GM12878 (cell line): ENCODE measurements around the gene IL27RA. TPM values are rescaled to one million over a fixed set of nuclear protein-coding genes. Genes with fewer than 3 reads are reported as not detected.

Source experiments
- ATAC-seq: fragments of 200-7000 bp; cut with Tn5 transposase; 3 replicates; pipeline ENCODE4 v1.9.1; 2020; ENCODE audit warnings: mild to moderate bottlenecking, moderate library complexity
- BruUV-seq: library from RNA; stranded (reverse); fragments of 400-500 nt; replicated peaks from 2 replicates; lab custom pipeline; 2021; lab: Mats Ljungman, UMichigan
- CTCF ChIA-PET: fragments of 300-600 bp; sonication (Branson Sonifier 250); formaldehyde crosslinking; extraction: SDS; loops from one replicate; lab custom pipeline; 2021; ENCODE audit warnings: inconsistent platforms; lab: Yijun Ruan, JAX
- POLR2A ChIA-PET: fragments of 350-600 bp; formaldehyde crosslinking; extraction: SDS; loops from one replicate; lab custom pipeline; 2021; ENCODE audit warnings: inconsistent platforms; lab: Charles Lee
- RAD21 ChIA-PET: fragments of 300-600 bp; sonication (Branson Sonifier 250); formaldehyde crosslinking; loops from one replicate; lab custom pipeline; 2023; ENCODE audit warnings: antibody characterized with exemption; ENCODE audit not compliant: unreplicated experiment; lab: Charles Lee
- SMC1A ChIA-PET: fragments of 300-600 bp; sonication (Branson Sonifier 250); formaldehyde crosslinking; loops from one replicate; lab custom pipeline; 2023; ENCODE audit not compliant: unreplicated experiment, uncharacterized antibody; lab: Charles Lee
- DNase-seq: peaks from one replicate; pipeline ENCODE4 v3.0.0-alpha.2; 2011; ENCODE audit warnings: low read depth, low spot score
- FAIRE-seq: peaks from 3 replicates; lab custom pipeline; 2011; peaks lifted over from hg19 to GRCh38; lab: Jason Lieb, UNC
- H2AFZ ChIP-seq: 2 replicates; pipeline ENCODE4 v1.6.0; 2011; ENCODE audit warnings: low read depth, low read length, control low read depth; ENCODE audit not compliant: control insufficient read depth
- H3K27ac ChIP-seq: 2 replicates; pipeline ENCODE4 v1.5.1; 2011; ENCODE audit warnings: control low read depth; ENCODE audit not compliant: control insufficient read depth, insufficient read depth
- H3K27me3 ChIP-seq, 2 experiments: replicated peaks in 1 of 2; 2 replicates each; pipeline versions ENCODE4 v1.6.0 to v1.6.1; 2011; ENCODE audit warnings: low read length in 1 of 2; ENCODE audit not compliant: control insufficient read depth in 2 of 2, insufficient read depth in 2 of 2
- H3K36me3 ChIP-seq, 2 experiments: 2 replicates each; pipeline ENCODE4 v1.5.1; 2011; ENCODE audit warnings: low read length in 1 of 2; ENCODE audit not compliant: control insufficient read depth in 2 of 2, insufficient read depth in 2 of 2
- H3K4me1 ChIP-seq: 2 replicates; pipeline ENCODE4 v1.6.1; 2011; ENCODE audit warnings: mild to moderate bottlenecking, low read length, moderate library complexity, mixed read lengths; ENCODE audit not compliant: control insufficient read depth, insufficient read depth
- H3K4me2 ChIP-seq: 2 replicates; pipeline ENCODE4 v1.6.0; 2011; ENCODE audit warnings: control low read depth; ENCODE audit not compliant: control insufficient read depth, insufficient read depth
- H3K4me3 ChIP-seq: fragments of 200-600 bp; sonication (generic); 2 replicates; pipeline ENCODE4 v1.5.1; 2016
- H3K79me2 ChIP-seq: 2 replicates; pipeline ENCODE4 v1.6.0; 2011; ENCODE audit warnings: low read length; ENCODE audit not compliant: control insufficient read depth, insufficient read depth
- H3K9ac ChIP-seq: 2 replicates; pipeline ENCODE4 v1.8.0; 2011; ENCODE audit warnings: low read length, control low read depth, mixed read lengths; ENCODE audit not compliant: control insufficient read depth, insufficient read depth
- H3K9me3 ChIP-seq: replicated peaks from 3 replicates; pipeline ENCODE4 v1.5.1; 2011; ENCODE audit warnings: mild to moderate bottlenecking, low read length; ENCODE audit not compliant: control insufficient read depth, insufficient read depth
- H4K20me1 ChIP-seq: 2 replicates; pipeline ENCODE4 v1.6.0; 2011; ENCODE audit not compliant: control insufficient read depth, insufficient read depth
- BACH1 ChIP-seq: fragments of 450-650 bp; IDR thresholded peaks from 2 replicates; pipeline ENCODE4 v1.6.1; 2017; ENCODE audit warnings: mild to moderate bottlenecking, borderline replicate concordance
- CREB1 ChIP-seq: IDR thresholded peaks from 2 replicates; pipeline ENCODE4 v1.6.1; 2012; ENCODE audit warnings: low read depth, mild to moderate bottlenecking, inconsistent platforms
- HDGF ChIP-seq: fragments of 450-650 bp; IDR thresholded peaks from 2 replicates; pipeline ENCODE4 v1.6.1; 2016; ENCODE audit warnings: antibody characterized with exemption
- MYB ChIP-seq: fragments of 150-350 bp; IDR thresholded peaks from 2 replicates; pipeline ENCODE4 v1.6.1; 2014; ENCODE audit warnings: mild to moderate bottlenecking, low read depth, low read length, borderline replicate concordance
- NFIC ChIP-seq: IDR thresholded peaks from 2 replicates; pipeline ENCODE4 v1.6.1; 2012; ENCODE audit warnings: low read depth, mild to moderate bottlenecking, inconsistent platforms, low read length, moderate library complexity
- NFYA ChIP-seq: IDR thresholded peaks from 2 replicates; pipeline ENCODE4 v1.6.1; 2011; ENCODE audit warnings: low read depth, mild to moderate bottlenecking, low read length, improper control_type of control experiment, borderline replicate concordance
- POLR2A ChIP-seq: IDR thresholded peaks from 2 replicates; pipeline ENCODE4 v1.6.1; 2011; ENCODE audit warnings: low read depth, mild to moderate bottlenecking, low read length
- SMARCA5 ChIP-seq: fragments of 450-650 bp; IDR thresholded peaks from 2 replicates; pipeline ENCODE4 v1.6.1; 2017; ENCODE audit warnings: mild to moderate bottlenecking
- STAT3 ChIP-seq: IDR thresholded peaks from 2 replicates; pipeline ENCODE4 v1.6.1; 2011; ENCODE audit warnings: low read depth, low read length, improper control_type of control experiment
- TCF12 ChIP-seq: IDR thresholded peaks from 2 replicates; pipeline ENCODE4 v1.6.1; 2011; ENCODE audit warnings: low read depth, mild to moderate bottlenecking, low read length
- WGBS: methylation state at CpG from one replicate; pipeline ENCODE4 v1.1.6; 2016; ENCODE audit warnings: low lambda C conversion rate; ENCODE audit not compliant: insufficient replicate concordance, insufficient coverage; ENCODE audit errors: missing lambda C conversion rate; 5-methylcytosine and 5-hydroxymethylcytosine counted together
- in situ Hi-C: fragments of 300-500 bp; cut with MboI; formaldehyde crosslinking; loops from 9 replicates; pipeline ENCODE4 v1.14.3; 2018; ENCODE audit warnings: mixed read lengths
- intact Hi-C: fragments of 100-400 bp; cut with micrococcal nuclease; formaldehyde crosslinking; loops from one replicate; pipeline ENCODE4 v1.14.2; 2022; ENCODE audit not compliant: unreplicated experiment
- polyA plus RNA-seq, 11 experiments: library from polyadenylated mRNA; depleted of rRNA in 4 of 11; unstranded in 6 of 11; stranded (reverse) in 5 of 11; fragments of >200 nt; fragmentation: Nextera tagmentation in 4 of 11; fragmentation: Illumina TruSeq in 1 of 11; extraction: Ambion mirVana in 4 of 11; extraction: Trizol in 1 of 11; gene quantifications; 1 replicate in 1 of 11; 2 replicates in 10 of 11; pipeline versions ENCODE4 v1.2.1 to v1.2.3, GENCODE V29; 2011 to 2016; ENCODE audit warnings: inconsistent platforms in 2 of 11, missing spikeins in 2 of 11, low read depth in 1 of 11
- total RNA-seq, 4 experiments: library from RNA; depleted of rRNA in 3 of 4; stranded (reverse); fragments of >200 nt in 3 of 4; fragmentation: Illumina TruSeq in 1 of 4; extraction: Trizol in 1 of 4; gene quantifications; 2 replicates each; pipeline versions ENCODE4 v1.2.1 to v1.2.3, GENCODE V29; 2013 to 2021
- TF ChIP-seq, protein P1 (sequence below): fragments of 150-350 bp; IDR thresholded peaks from 2 replicates; pipeline ENCODE4 v1.6.1; 2014; ENCODE audit warnings: mild to moderate bottlenecking, low read depth, low read length
- TF ChIP-seq, protein P2 (sequence below): fragments of 450-650 bp; formaldehyde crosslinking; IDR thresholded peaks from 2 replicates; pipeline ENCODE4 v1.4.0; 2020; ENCODE audit warnings: mild to moderate bottlenecking, moderate library complexity

Gene IL27RA
- total and polyA plus RNA-seq, 10 of the 15 experiments (the other 5 are each of a cell fraction or from before 2014, with no cell fraction given) = 8.4 to 63.5 (median 41.2) TPM

DNA sequence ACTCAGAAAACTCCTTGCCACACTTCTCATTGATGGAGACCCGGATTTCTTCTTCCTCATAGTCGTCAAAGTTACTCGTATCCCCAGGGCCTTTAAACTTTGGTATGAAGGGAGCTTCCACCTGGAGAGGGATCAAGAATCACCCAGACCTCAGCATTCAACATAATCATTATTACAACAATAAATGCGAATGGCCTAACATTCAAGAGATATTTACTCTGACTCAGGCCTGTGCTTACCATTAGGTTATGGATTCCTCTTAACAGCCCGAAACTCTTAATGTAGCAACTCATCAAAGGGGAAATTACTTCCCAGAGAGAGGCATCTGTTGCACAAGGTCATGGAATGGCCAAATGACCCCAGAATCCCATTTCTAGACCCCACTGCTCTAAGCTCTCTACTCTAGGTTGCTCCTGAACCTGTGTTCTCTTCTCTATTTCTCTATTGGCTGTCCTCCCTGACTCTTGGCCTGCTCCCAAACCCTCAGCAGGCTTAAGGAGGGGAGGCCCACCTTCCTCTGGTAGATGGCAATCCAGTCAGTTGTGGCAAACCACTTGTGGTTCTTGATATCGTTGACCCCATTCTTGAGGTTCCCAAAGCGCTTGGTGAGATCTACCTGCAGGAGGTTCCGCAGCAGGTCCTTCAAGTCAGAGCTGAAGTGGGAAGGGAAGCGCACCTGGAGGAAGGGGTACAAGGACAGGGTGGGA lies 61.7 kb downstream of the IL27RA start:
- no peak for ATAC-seq
- H2AFZ ChIP-seq = no peak overlapping the region
- intact Hi-C loops = no loop called here
- H3K79me2 ChIP-seq = peaks cover 6% of the 10 kb centered on the region
- H3K9me3 ChIP-seq = peaks cover 2% of the 10 kb centered on the region; the same call in 1 of the 3 replicates
- ChIA-PET POLR2A (interaction anchor here (0.5 to 4.1 kb wide), 3 partner anchors 11 to 327 kb away, joined by 3 to 23 read pairs (median 4); no protein-coding TSS in a partner anchor), RAD21 (interaction anchor here (0.8 kb wide), 1 partner anchor 11 kb away, joined by 4 read pairs; no protein-coding TSS in a partner anchor), CTCF (interaction anchor here (1.1 to 1.2 kb wide), 2 partner anchors 21 to 43 kb away, joined by 4 to 5 read pairs; partner anchors contain the start of gene ASF1B), SMC1A (no interaction called here)
- H4K20me1 ChIP-seq = no peaks in the 10 kb centered on the region
- in situ Hi-C loops = no loop called here
- FAIRE-seq = peak; percentile 64
- no peak overlapping the region for H3K9ac ChIP-seq
- 94% methylated on average over 9 of the region's 9 CpGs for WGBS
- no peak for TF ChIP-seq HDGF
- peak; percentile 46; the same call in 1 of the 2 replicates for TF ChIP-seq SMARCA5
- H3K27ac ChIP-seq = no peak overlapping the region
- no peak for DNase-seq
- H3K4me1 ChIP-seq = peaks cover 7% of the 10 kb centered on the region; the same call in 1 of the 2 replicates
- no peak overlapping the region for H3K4me3 ChIP-seq
- no peak overlapping the region for H3K4me2 ChIP-seq
- no TSS peak for BruUV-seq
- H3K36me3 ChIP-seq = peaks cover 2 to 13% of the 10 kb centered on the region in 2 experiments
- no peaks in the 10 kb centered on the region for H3K27me3 ChIP-seq

- H3K9ac ChIP-seq = no peak overlapping the region
- peaks cover 0 to 10% of the 10 kb centered on the region in 2 experiments for H3K36me3 ChIP-seq
- peaks cover 2% of the 10 kb centered on the region; the same call in 1 of the 3 replicates for H3K9me3 ChIP-seq
- intact Hi-C loops (no loop called here), in situ Hi-C loops (no loop called here)
- no peak overlapping the region for H3K4me2 ChIP-seq
- H3K4me1 ChIP-seq = no peaks in the 10 kb centered on the region
- FAIRE-seq (no peak), ATAC-seq (no peak), DNase-seq (no peak)
- H3K27me3 ChIP-seq = no peaks in the 10 kb centered on the region
- RAD21 ChIA-PET = no interaction called here
- BruUV-seq = TSS peak; percentile 46
- no peak overlapping the region for H3K27ac ChIP-seq
- POLR2A ChIA-PET = interaction anchor here (4.1 kb wide), 1 partner anchor 13 kb away, joined by 23 read pairs; no protein-coding TSS in a partner anchor
- no peak overlapping the region for H3K4me3 ChIP-seq
- no peak overlapping the region for H2AFZ ChIP-seq
- no peaks in the 10 kb centered on the region for H4K20me1 ChIP-seq
- 86% methylated on average over 7 of the region's 7 CpGs for WGBS
- no peaks in the 10 kb centered on the region; the same call in 1 of the 2 replicates for H3K79me2 ChIP-seq
- SMC1A ChIA-PET = no interaction called here
- CTCF ChIA-PET = interaction anchor here (0.5 to 1.9 kb wide), 3 partner anchors 14 to 267 kb away, joined by 4 to 5 read pairs (median 4); partner anchors contain the start of gene ASF1B
- no peak for TF ChIP-seq BACH1
- no peak for TF ChIP-seq POLR2A
- TF ChIP-seq STAT3 = no peak
- TF ChIP-seq, protein P1, sequence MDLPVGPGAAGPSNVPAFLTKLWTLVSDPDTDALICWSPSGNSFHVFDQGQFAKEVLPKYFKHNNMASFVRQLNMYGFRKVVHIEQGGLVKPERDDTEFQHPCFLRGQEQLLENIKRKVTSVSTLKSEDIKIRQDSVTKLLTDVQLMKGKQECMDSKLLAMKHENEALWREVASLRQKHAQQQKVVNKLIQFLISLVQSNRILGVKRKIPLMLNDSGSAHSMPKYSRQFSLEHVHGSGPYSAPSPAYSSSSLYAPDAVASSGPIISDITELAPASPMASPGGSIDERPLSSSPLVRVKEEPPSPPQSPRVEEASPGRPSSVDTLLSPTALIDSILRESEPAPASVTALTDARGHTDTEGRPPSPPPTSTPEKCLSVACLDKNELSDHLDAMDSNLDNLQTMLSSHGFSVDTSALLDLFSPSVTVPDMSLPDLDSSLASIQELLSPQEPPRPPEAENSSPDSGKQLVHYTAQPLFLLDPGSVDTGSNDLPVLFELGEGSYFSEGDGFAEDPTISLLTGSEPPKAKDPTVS = no peak
- TF ChIP-seq, protein P2, sequence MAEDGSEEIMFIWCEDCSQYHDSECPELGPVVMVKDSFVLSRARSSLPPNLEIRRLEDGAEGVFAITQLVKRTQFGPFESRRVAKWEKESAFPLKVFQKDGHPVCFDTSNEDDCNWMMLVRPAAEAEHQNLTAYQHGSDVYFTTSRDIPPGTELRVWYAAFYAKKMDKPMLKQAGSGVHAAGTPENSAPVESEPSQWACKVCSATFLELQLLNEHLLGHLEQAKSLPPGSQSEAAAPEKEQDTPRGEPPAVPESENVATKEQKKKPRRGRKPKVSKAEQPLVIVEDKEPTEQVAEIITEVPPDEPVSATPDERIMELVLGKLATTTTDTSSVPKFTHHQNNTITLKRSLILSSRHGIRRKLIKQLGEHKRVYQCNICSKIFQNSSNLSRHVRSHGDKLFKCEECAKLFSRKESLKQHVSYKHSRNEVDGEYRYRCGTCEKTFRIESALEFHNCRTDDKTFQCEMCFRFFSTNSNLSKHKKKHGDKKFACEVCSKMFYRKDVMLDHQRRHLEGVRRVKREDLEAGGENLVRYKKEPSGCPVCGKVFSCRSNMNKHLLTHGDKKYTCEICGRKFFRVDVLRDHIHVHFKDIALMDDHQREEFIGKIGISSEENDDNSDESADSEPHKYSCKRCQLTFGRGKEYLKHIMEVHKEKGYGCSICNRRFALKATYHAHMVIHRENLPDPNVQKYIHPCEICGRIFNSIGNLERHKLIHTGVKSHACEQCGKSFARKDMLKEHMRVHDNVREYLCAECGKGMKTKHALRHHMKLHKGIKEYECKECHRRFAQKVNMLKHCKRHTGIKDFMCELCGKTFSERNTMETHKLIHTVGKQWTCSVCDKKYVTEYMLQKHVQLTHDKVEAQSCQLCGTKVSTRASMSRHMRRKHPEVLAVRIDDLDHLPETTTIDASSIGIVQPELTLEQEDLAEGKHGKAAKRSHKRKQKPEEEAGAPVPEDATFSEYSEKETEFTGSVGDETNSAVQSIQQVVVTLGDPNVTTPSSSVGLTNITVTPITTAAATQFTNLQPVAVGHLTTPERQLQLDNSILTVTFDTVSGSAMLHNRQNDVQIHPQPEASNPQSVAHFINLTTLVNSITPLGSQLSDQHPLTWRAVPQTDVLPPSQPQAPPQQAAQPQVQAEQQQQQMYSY (CRISPR knock-in tag) = no peak
- no peak for TF ChIP-seq NFYA
- TF ChIP-seq MYB = no peak
- no peak for TF ChIP-seq TCF12
- no peak for TF ChIP-seq NFIC
- TF ChIP-seq CREB1 = no peak
Measured at GRCh38 chr19:14094854-14095253, 63.3 kb downstream of the IL27RA start.
